Dermis blood vessel endothelial cell (primary cell): ENCODE results near the gene ST6GALNAC2. TPM values are rescaled to one million over a fixed set of nuclear protein-coding genes. Genes with fewer than 3 reads are reported as not detected.
"Not testable (repeated sequence)": the region's sequence is repeated elsewhere in the genome, so short reads cannot be mapped to it uniquely, and the experiment has no call there.

ENCODE experiments used
- DNase-seq: peaks from one replicate; pipeline ENCODE4 v3.0.0; 2010
- total RNA-seq: library from RNA; depleted of rRNA; stranded (reverse); fragments of >200 nt; gene quantifications from 2 replicates; pipeline ENCODE4 v1.2.3, GENCODE V29; 2014

Gene ST6GALNAC2
- total RNA-seq, 1 donor from 2014 or later = 0.51 TPM

- not testable (repeated sequence) for DNase-seq
Measured at GRCh38 chr17:76527016-76527415, 58.6 kb downstream of the ST6GALNAC2 start.

- not testable (repeated sequence) for DNase-seq
Measured at GRCh38 chr17:76525513-76525833, 60.2 kb downstream of the ST6GALNAC2 start.

DNA sequence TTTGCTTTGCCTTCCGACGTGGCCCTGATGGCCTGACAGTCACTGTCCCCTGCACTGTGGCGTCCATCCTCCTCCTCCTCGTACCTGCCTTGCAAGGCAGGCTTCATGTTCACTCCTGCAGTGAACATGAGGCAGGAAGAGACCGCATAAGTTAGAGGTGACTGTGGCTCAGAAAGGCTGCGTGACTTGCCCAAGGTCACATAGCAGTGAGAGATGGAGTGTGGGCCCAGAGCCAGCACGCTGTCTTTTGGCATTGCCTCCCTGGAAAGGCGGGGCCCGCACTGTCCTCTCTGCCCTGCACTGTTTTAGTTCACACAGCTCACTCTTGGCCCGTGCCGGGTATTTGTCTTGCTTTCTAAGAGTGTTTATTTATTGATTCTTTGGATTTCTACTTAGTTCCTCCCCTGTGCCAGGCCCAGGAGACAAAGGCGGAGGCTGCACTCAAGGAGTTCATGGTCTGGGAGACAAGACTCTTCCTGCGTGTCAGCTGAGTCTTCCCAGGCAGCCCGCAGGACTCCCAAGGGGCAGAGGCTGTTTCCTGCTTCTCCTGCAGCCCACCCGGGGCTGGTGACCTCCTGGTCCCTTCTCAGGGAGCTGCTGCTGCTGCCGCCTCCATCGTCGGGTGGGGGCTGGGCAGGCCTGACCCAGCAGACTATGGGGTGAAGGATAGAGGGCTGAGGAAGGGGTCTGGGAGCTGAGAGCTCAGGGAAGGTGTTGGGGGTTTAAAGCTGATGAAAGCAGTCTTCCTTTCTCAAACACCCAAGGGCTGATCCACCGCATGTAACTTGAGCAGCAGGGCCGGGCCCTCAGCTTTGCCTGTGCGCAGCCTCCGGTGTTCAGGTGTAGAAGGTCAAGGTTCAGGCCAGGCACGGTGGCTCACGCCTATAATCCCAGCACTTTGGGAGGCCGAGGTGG, 60.8 kb downstream of the ST6GALNAC2 start:
- no peak for DNase-seq

GRCh38 chr17:76523084-76524037, 62.3 kb downstream of the ST6GALNAC2 start:
- peak; percentile 79 for DNase-seq

DNA sequence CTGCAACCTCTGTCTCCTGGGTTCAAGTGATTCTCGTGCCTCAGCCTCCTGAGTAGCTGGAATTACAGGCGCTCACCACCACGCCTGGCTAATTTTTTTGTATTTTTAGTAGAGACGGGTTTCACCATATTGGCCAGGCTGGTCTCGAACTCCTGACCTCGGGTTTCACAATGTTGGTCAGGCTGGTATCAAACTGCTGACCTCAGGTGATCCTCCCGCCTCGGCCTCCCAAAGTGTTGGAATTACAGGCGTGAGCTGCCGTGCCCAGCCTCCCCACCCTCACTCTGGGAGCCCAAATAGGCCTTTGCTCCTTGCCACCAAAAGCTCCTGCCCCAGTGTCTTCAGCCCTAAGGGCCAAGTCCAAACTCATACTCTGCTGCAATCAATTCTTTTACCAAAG, 64.0 kb downstream of the ST6GALNAC2 start:
- DNase-seq = not testable (repeated sequence)

GRCh38 chr17:76521262-76521661, 64.4 kb downstream of the ST6GALNAC2 start:
- DNase-seq = no peak

GRCh38 chr17:76519048-76519966, 66.4 kb downstream of the ST6GALNAC2 start:
- DNase-seq = no peak

- DNase-seq = no peak
Measured at GRCh38 chr17:76517638-76518038, 68.0 kb downstream of the ST6GALNAC2 start.

Other genes starting within 250 kb of the ST6GALNAC2 start
- 128 and 131 TPM in 2 replicates for gene PRPSAP1, start 231.9 kb downstream of the ST6GALNAC2 start, total RNA-seq
- gene SPHK1, start 201.3 kb downstream of the ST6GALNAC2 start, total RNA-seq = 259 and 272 TPM in 2 replicates
- 20.9 and 27.8 TPM in 2 replicates for gene UBE2O, start 132.7 kb downstream of the ST6GALNAC2 start, total RNA-seq
- gene AANAT, start 118.3 kb downstream of the ST6GALNAC2 start, total RNA-seq = not detected in 2 replicates
- 34.5 and 35.5 TPM in 2 replicates for gene RHBDF2, start 84.4 kb downstream of the ST6GALNAC2 start, total RNA-seq
- gene CYGB, start 48.2 kb downstream of the ST6GALNAC2 start, total RNA-seq = 1.6 and 4.4 TPM in 2 replicates
- 0.19 and 0.68 TPM in 2 replicates for gene PRCD, start 45.8 kb downstream of the ST6GALNAC2 start, total RNA-seq
- not detected in 2 replicates for gene ST6GALNAC1, start 57.9 kb upstream of the ST6GALNAC2 start, total RNA-seq
- gene MXRA7, start 125.1 kb upstream of the ST6GALNAC2 start, total RNA-seq = 131 and 250 TPM in 2 replicates
- 20.8 and 23.1 TPM in 2 replicates for gene JMJD6, start 140.7 kb upstream of the ST6GALNAC2 start, total RNA-seq
- 23.1 and 31.3 TPM in 2 replicates for gene METTL23, start 141.0 kb upstream of the ST6GALNAC2 start, total RNA-seq
- 146 and 355 TPM in 2 replicates for gene SRSF2, start 151.5 kb upstream of the ST6GALNAC2 start, total RNA-seq
- gene MFSD11, start 152.3 kb upstream of the ST6GALNAC2 start, total RNA-seq = 29.5 and 37.8 TPM in 2 replicates